Panc1 (cell line): ENCODE data around the gene MYH11. TPM values are rescaled to one million over a fixed set of nuclear protein-coding genes. Genes with fewer than 3 reads are reported as not detected.
"Not testable (repeated sequence)": the region's sequence is repeated elsewhere in the genome, so short reads cannot be mapped to it uniquely, and the experiment has no call there.

Source experiments
- ATAC-seq: fragments of 200-7000 bp; cut with Tn5 transposase; 2 replicates; pipeline ENCODE4 v1.9.1; 2020; ENCODE audit warnings: mild to moderate bottlenecking, moderate library complexity
- BruUV-seq: library from RNA; stranded (reverse); fragments of 400-500 nt; replicated peaks from 2 replicates; lab custom pipeline; 2021; lab: Mats Ljungman, UMichigan
- CTCF ChIA-PET: fragments of 300-600 bp; sonication (Branson Sonifier 250); formaldehyde crosslinking; loops from one replicate; lab custom pipeline; 2022; ENCODE audit warnings: antibody characterized with exemption; lab: Charles Lee
- POLR2A ChIA-PET: fragments of 300-600 bp; sonication (Branson Sonifier 250); formaldehyde crosslinking; loops from one replicate; lab custom pipeline; 2022; ENCODE audit warnings: antibody characterized with exemption; lab: Charles Lee
- DNase-seq: peaks from one replicate; pipeline ENCODE4 v3.0.0-alpha.2; 2010; ENCODE audit warnings: low read depth, low spot score
- H3K27ac ChIP-seq: 2 replicates; pipeline ENCODE4 v1.5.1; 2011; ENCODE audit warnings: mild to moderate bottlenecking, low read length, inconsistent platforms
- H3K27me3 ChIP-seq: fragments of 200-500 bp; sonication (Bioruptor generic); 2 replicates; pipeline ENCODE4 v1.6.0; 2014; ENCODE audit warnings: low read length, inconsistent platforms; ENCODE audit not compliant: control insufficient read depth, insufficient read depth
- H3K36me3 ChIP-seq: fragments of 200-500 bp; sonication (Bioruptor generic); 2 replicates; pipeline ENCODE4 v1.5.1; 2014; ENCODE audit warnings: inconsistent platforms, mild to moderate bottlenecking, low read length, moderate library complexity; ENCODE audit not compliant: control insufficient read depth, insufficient read depth
- H3K4me1 ChIP-seq: 2 replicates; pipeline ENCODE4 v1.5.1; 2011; ENCODE audit warnings: inconsistent platforms, mild to moderate bottlenecking, low read length, moderate library complexity; ENCODE audit not compliant: control insufficient read depth, insufficient read depth
- H3K4me3 ChIP-seq, 2 experiments: 2 replicates each; pipeline ENCODE4 v1.5.1; 2011 to 2012; ENCODE audit warnings: low read depth in 2 of 2, low read length in 2 of 2, mild to moderate bottlenecking in 2 of 2, inconsistent platforms in 1 of 2, moderate library complexity in 1 of 2
- H3K9me3 ChIP-seq: fragments of 200-500 bp; sonication (Bioruptor generic); 2 replicates; pipeline ENCODE4 v1.5.1; 2014; ENCODE audit warnings: low read depth, mild to moderate bottlenecking, inconsistent platforms, low read length, moderate library complexity; ENCODE audit not compliant: control insufficient read depth, insufficient read depth
- CTCF ChIP-seq: fragments of 450-650 bp; IDR thresholded peaks from 2 replicates; pipeline ENCODE4 v1.5.1; 2017; ENCODE audit warnings: mild to moderate bottlenecking
- POLR2AphosphoS5 ChIP-seq: IDR thresholded peaks from 2 replicates; pipeline ENCODE4 v1.6.1; 2012; ENCODE audit warnings: mild to moderate bottlenecking, low read depth, low read length, moderate library complexity
- SIN3A ChIP-seq: IDR thresholded peaks from 2 replicates; pipeline ENCODE4 v1.6.1; 2012; ENCODE audit warnings: low read depth, mild to moderate bottlenecking, low read length, moderate library complexity, borderline replicate concordance; ENCODE audit not compliant: insufficient read depth
- TCF7L2 ChIP-seq: IDR thresholded peaks from 2 replicates; pipeline ENCODE4 v1.6.1; 2011; ENCODE audit warnings: mild to moderate bottlenecking, low read depth, low read length, inconsistent platforms
- in situ Hi-C: cut with HindIII; loops from 2 replicates; pipeline ENCODE4 v1.10.0; 2016; ENCODE audit warnings: low sequenced_read_pairs, low pct_unique_long_range_greater_than_20kb
- intact Hi-C: fragments of 100-400 bp; cut with micrococcal nuclease; formaldehyde crosslinking; loops from one replicate; pipeline ENCODE4 v1.10.0; 2022; ENCODE audit not compliant: unreplicated experiment
- total RNA-seq: library from RNA; stranded (reverse); gene quantifications from one replicate; pipeline ENCODE4 v1.2.1, GENCODE V29; 2021; ENCODE audit not compliant: unreplicated experiment
- TF ChIP-seq, protein P1 (sequence below), 2 experiments: IDR thresholded peaks; 2 replicates each; pipeline ENCODE4 v1.6.1; 2011 to 2012; ENCODE audit warnings: low read depth in 2 of 2, control low read depth in 1 of 2, low read length in 1 of 2, mild to moderate bottlenecking in 1 of 2, moderate library complexity in 1 of 2; ENCODE audit not compliant: insufficient read depth in 1 of 2

The MYH11 gene
- total RNA-seq, 1 experiment from 2014 or later = 0.51 TPM

DNA sequence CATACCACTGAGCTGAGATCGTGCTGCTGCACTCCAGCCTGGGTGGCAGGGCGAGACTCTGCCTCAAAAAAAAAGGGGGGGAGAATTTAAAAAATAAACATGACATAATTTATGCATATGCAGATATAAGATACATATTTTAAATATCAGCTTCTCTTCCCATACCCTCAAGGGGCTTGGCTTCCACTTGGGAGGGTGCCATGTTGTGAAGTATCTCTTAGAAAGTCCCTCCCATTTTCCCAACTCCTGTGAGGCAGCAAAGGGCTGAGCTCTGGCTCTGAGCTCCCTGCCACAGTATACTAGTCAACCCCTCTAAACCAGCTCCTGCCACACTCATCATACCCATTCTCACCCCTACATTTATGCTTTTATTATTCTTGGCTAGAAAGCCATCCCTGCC is 39.4 kb downstream of the MYH11 start:
- POLR2A ChIA-PET = no interaction called here
- H3K27me3 ChIP-seq = no peaks in the 10 kb centered on the region
- no peaks in the 10 kb centered on the region for H3K36me3 ChIP-seq
- no peak overlapping the region for H3K27ac ChIP-seq
- in situ Hi-C loops (loop anchor here (5.0 kb wide), 1 partner anchor 35 kb away; no protein-coding TSS in a partner anchor), intact Hi-C loops (no loop called here)
- CTCF ChIA-PET = no interaction called here
- DNase-seq (no peak), ATAC-seq (no peak)
- H3K4me1 ChIP-seq = no peaks in the 10 kb centered on the region
- H3K9me3 ChIP-seq = peaks cover 17% of the 10 kb centered on the region; the same call in 1 of the 2 replicates
- H3K4me3 ChIP-seq = no peak overlapping the region
- no TSS peak for BruUV-seq
- TF ChIP-seq SIN3A (no peak), TCF7L2 (no peak), CTCF (no peak), POLR2AphosphoS5 (no peak)
- TF ChIP-seq, protein P1, sequence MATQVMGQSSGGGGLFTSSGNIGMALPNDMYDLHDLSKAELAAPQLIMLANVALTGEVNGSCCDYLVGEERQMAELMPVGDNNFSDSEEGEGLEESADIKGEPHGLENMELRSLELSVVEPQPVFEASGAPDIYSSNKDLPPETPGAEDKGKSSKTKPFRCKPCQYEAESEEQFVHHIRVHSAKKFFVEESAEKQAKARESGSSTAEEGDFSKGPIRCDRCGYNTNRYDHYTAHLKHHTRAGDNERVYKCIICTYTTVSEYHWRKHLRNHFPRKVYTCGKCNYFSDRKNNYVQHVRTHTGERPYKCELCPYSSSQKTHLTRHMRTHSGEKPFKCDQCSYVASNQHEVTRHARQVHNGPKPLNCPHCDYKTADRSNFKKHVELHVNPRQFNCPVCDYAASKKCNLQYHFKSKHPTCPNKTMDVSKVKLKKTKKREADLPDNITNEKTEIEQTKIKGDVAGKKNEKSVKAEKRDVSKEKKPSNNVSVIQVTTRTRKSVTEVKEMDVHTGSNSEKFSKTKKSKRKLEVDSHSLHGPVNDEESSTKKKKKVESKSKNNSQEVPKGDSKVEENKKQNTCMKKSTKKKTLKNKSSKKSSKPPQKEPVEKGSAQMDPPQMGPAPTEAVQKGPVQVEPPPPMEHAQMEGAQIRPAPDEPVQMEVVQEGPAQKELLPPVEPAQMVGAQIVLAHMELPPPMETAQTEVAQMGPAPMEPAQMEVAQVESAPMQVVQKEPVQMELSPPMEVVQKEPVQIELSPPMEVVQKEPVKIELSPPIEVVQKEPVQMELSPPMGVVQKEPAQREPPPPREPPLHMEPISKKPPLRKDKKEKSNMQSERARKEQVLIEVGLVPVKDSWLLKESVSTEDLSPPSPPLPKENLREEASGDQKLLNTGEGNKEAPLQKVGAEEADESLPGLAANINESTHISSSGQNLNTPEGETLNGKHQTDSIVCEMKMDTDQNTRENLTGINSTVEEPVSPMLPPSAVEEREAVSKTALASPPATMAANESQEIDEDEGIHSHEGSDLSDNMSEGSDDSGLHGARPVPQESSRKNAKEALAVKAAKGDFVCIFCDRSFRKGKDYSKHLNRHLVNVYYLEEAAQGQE (IDR thresholded peaks at IDR 0.05; ENCODE audit: insufficient read depth in 1 of 2, low read depth in 2 of 2, low read length in 1 of 2) = no peak

DNA sequence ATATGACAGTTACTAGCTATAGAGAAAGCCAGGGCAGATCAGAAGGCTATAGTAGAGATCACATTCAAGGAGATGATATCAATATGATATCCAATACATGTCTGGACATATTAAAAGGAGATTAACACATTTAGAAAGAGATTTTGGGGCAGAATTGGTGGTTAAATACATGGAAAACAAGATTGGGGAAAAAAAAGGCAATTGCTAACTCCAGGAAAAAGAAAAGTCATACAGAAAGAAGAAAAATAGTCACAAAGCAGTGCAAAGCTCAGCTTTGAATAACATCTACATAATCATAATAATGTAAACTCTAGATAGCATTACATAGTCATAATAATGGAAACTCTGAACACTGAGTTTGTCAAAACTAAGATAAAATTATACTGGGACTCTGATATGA is 40.6 kb downstream of the MYH11 start:
- no TSS peak for BruUV-seq
- Histone ChIP-seq H3K4me3 (no peak overlapping the region), H3K27ac (no peak overlapping the region), H3K36me3 (no peaks in the 10 kb centered on the region), H3K4me1 (peaks cover 6% of the 10 kb centered on the region; the same call in 1 of the 2 replicates), H3K9me3 (peaks cover 17% of the 10 kb centered on the region; the same call in 1 of the 2 replicates), H3K27me3 (no peaks in the 10 kb centered on the region)
- TF ChIP-seq POLR2AphosphoS5 (no peak), TCF7L2 (no peak), SIN3A (no peak), CTCF (no peak)
- TF ChIP-seq, protein P1 (IDR thresholded peaks at IDR 0.05; ENCODE audit: insufficient read depth in 1 of 2, low read depth in 2 of 2, low read length in 1 of 2) = no peak
- intact Hi-C loops = no loop called here
- no peak for DNase-seq
- ATAC-seq = no peak
- ChIA-PET POLR2A (interaction anchor here (0.5 kb wide), 1 partner anchor 188 kb away, joined by 3 read pairs; no protein-coding TSS in a partner anchor), CTCF (no interaction called here)
- in situ Hi-C loops = loop anchor here (5.0 kb wide), 1 partner anchor 34 kb away; no protein-coding TSS in a partner anchor

DNA sequence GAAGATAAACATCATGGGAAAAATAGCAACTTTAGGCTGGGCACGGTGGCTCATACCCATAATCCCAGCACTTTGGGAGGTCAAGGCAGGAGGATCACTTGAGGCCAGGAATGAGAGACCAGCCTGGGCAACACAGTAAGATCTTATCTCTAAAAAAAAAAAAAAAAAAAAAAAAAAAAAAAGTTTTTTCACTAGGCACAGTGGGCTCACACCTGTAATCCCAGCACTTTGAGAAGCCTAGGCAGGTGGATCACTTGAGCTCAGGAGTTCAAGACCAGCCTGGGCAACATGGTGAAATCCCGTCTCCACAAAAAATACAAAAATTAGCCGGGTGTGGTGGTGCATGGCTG is 44.5 kb downstream of the MYH11 start:
- H3K4me3 ChIP-seq, BruUV-seq, H3K27me3 ChIP-seq, POLR2A ChIA-PET, in situ Hi-C loops, intact Hi-C loops, H3K27ac ChIP-seq, ATAC-seq, H3K4me1 ChIP-seq, DNase-seq, H3K36me3 ChIP-seq: not testable (repeated sequence)
- CTCF ChIA-PET = interaction anchor here (0.8 to 1.1 kb wide), 2 partner anchors 8 to 35 kb away, joined by 3 to 8 read pairs; no protein-coding TSS in a partner anchor
- H3K9me3 ChIP-seq = peaks cover 17% of the 10 kb centered on the region; the same call in 1 of the 2 replicates
